H4 (cell line): ENCODE measurements around the gene LTBP1. TPM values are rescaled to one million over a fixed set of nuclear protein-coding genes. Genes with fewer than 3 reads are reported as not detected.
A peak's percentile ranks its signal among the peaks of the same experiment; 100 is the strongest.

Source experiments
- DNase-seq: peaks from one replicate; pipeline ENCODE4 v3.0.0-alpha.2; 2015; ENCODE audit warnings: low spot score
- total RNA-seq: library from RNA; depleted of rRNA; stranded (reverse); fragments of >200 nt; shearing (Covaris generic); gene quantifications from 2 replicates; pipeline ENCODE4 v1.2.3, GENCODE V29; 2014

LTBP1 gene
- total RNA-seq, 1 experiment from 2014 or later: 4.8 TPM

GRCh38 chr2:33195891-33196290 is 249.1 kb downstream of the LTBP1 start:
- DNase-seq: no peak

GRCh38 chr2:33196700-33197099 is 249.9 kb downstream of the LTBP1 start:
- no peak for DNase-seq

- DNase-seq: no peak
These were observed 250.6 kb downstream of the LTBP1 start for GRCh38 chr2:33197198-33197938.

GRCh38 chr2:33202641-33203522 is 256.1 kb downstream of the LTBP1 start:
- no peak for DNase-seq

- DNase-seq: no peak
These were observed 258.2 kb downstream of the LTBP1 start for GRCh38 chr2:33204945-33205344.

- DNase-seq: no peak
These were observed 259.1 kb downstream of the LTBP1 start for GRCh38 chr2:33205693-33206434.

GRCh38 chr2:33207151-33207740 is 260.5 kb downstream of the LTBP1 start:
- no peak for DNase-seq

- DNase-seq: no peak
These were observed 261.6 kb downstream of the LTBP1 start for GRCh38 chr2:33208400-33208799.

- DNase-seq: no peak
These were observed 263.2 kb downstream of the LTBP1 start for GRCh38 chr2:33209976-33210375.

- DNase-seq: peak; percentile 28
These were observed 263.9 kb downstream of the LTBP1 start for GRCh38 chr2:33210626-33211025.

GRCh38 chr2:33212151-33212550 is 265.4 kb downstream of the LTBP1 start:
- DNase-seq: peak; percentile 46

GRCh38 chr2:33213244-33213643 is 266.5 kb downstream of the LTBP1 start:
- no peak for DNase-seq

- DNase-seq: no peak
These were observed 266.9 kb downstream of the LTBP1 start for GRCh38 chr2:33213648-33214047.

- peak; percentile 3 for DNase-seq
These were observed 267.7 kb downstream of the LTBP1 start for GRCh38 chr2:33214436-33214835.

- DNase-seq: no peak
These were observed 268.1 kb downstream of the LTBP1 start for GRCh38 chr2:33214857-33215256.

- peak; percentile 34 for DNase-seq
These were observed 268.5 kb downstream of the LTBP1 start for GRCh38 chr2:33215299-33215698.

GRCh38 chr2:33215983-33216382 is 269.2 kb downstream of the LTBP1 start:
- no peak for DNase-seq

GRCh38 chr2:33216508-33217182 is 269.9 kb downstream of the LTBP1 start:
- DNase-seq: no peak

GRCh38 chr2:33217406-33217805 is 270.7 kb downstream of the LTBP1 start:
- DNase-seq: no peak

- no peak for DNase-seq
These were observed 272.4 kb downstream of the LTBP1 start for GRCh38 chr2:33219114-33219513.

GRCh38 chr2:33219850-33220275 is 273.1 kb downstream of the LTBP1 start:
- DNase-seq: no peak
